SW 1271 (cell line): ENCODE measurements around the gene NELL1.

Source experiments
- DNase-seq, 2 experiments: peaks; one replicate each; lab custom pipeline; 2025; lab: John Stamatoyannopoulos, UW

NELL1 gene

DNA sequence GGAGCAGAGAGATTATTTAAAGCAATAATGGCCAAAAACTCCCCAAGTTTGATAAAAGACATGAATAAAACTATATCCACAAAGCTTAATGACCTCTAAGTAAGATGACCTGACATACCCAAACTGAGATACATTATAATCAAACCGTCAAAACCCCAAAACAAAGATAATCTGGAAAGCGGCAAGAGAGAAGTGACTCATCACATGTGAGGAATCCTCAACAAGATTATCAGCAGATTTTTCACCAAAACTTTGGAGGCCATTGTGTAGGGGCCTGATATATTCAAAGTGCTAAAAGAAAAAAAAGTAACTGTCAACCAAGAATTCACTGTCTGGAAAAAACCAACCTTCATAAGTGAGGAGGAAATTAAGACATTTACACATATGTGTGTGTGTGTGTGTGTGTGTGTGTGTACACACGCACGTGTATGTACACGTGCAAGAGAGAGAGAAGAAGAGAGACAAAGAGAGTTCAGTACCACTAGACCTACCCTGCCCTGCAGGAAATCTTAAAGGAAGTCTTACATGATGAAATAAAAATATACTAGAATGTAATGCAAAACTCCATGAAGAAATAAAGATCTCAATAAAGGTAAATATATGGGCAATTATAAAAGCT lies 752.4 kb downstream of the NELL1 start:
- DNase-seq: no peak

- no peak for DNase-seq
These were observed 757.5 kb downstream of the NELL1 start for GRCh38 chr11:21426931-21427330.

DNA sequence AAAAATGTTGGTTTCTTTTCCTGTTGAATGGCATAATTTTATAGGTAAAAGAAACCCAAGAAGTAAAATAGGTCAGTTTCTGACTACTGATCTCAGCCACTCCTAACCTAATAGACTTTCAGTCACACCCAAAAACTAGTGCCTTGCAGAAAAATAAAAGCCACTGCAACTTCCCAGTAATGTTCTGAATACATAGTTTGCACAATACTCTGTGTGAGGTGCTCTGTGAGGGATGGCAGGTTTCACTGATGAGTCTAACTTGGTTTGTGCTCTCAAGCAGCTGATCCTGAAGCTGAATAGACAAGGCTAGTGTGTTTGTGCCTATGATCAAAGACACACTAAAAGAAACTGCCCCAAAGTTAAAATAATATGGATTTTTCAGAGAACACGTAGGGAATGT lies 758.3 kb downstream of the NELL1 start:
- no peak for DNase-seq

GRCh38 chr11:21428796-21429195 lies 759.4 kb downstream of the NELL1 start:
- DNase-seq: no peak

DNA sequence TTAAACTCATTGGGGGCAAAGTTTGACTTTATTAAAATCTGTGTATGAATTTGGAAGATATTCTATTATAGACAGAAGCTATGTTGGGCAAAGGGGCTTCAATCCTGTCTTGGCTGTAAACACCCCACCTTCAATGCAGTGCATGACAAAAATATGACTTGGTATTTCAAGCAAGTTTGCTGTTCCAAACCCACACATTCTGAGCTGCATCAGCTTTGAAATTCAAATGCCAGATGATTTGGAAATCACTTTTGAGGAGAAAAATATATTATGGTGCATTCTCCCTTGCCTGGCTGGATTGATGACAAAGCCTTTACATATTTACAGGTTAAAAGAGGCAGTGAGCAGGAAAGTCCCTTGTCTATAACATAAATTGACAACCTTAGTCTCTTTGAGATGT lies 760.0 kb downstream of the NELL1 start:
- DNase-seq: no peak

GRCh38 chr11:21430537-21430936 lies 761.2 kb downstream of the NELL1 start:
- DNase-seq: no peak

DNA sequence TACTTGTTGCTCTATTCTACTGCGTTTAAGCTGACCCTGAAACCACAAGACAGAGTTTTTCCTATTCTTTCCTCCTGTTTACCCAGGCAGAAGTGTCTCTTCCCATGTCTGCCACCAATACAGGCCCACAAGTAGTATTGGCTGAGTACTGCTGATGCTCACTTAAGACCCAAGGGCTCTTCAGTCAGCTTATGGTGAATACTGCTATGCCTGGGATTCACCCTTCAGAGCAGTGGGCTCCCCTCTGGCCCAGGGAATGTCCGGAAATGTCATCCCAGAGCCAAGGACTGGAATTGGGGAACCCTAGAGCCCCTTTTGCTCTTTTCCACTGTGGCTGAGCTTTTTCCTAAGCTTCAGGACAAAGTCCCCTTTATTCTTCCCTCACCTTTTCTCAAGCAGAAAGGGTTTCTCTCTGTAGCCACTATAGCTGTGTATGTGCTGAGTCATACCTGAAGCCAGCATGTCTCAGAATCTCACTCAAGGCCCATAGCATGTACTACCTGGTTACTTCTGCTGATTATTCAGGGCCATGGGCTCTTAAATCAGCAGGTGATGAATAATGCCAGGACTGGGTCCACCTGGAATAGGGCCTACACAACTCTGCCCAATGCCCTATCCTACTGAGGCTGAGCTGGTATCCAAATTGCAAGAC lies 777.7 kb downstream of the NELL1 start:
- no peak for DNase-seq

DNA sequence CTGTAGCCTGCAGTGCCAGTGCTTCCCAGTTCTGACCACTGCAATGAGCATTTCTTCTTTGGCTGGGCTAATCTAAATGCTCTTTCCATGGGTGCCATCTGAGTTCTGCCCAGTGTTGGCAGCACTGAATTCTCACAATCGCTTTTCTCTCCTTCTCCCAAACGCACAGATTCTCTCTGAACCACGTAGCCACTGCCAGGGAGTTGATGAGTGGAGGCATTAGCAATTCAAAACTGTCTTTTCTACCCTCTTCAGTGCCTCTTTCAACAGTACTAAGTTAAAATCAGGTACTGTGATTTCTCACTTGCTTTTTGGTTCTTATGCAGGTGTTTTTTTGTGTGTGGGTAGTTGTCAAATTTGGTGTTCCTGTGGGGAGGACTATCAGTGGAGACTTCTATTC lies 778.5 kb downstream of the NELL1 start:
- DNase-seq: no peak

- DNase-seq: no peak
These were observed 786.8 kb downstream of the NELL1 start for GRCh38 chr11:21456186-21456585.

- no peak for DNase-seq
These were observed 790.7 kb downstream of the NELL1 start for GRCh38 chr11:21460082-21460481.

DNA sequence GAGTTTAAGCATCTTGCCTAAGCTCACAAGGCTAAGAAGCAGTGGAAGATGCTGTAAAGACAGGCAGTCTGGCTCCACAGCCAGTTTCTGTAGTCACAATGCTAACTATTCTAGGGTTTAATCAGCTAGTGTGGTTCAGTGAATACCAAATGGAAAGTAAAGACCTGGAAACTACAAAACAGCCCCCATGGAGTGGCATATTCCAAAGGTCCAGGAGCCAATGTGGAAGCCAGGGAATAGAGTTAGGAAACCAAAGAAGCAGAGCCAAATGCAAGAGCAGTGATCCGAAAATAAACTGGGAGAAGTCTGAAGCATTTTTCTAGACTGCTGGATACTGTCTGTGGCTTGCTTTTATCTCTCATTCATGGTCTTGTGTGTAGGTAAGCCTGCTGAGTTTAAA lies 792.3 kb downstream of the NELL1 start:
- DNase-seq: no peak

DNA sequence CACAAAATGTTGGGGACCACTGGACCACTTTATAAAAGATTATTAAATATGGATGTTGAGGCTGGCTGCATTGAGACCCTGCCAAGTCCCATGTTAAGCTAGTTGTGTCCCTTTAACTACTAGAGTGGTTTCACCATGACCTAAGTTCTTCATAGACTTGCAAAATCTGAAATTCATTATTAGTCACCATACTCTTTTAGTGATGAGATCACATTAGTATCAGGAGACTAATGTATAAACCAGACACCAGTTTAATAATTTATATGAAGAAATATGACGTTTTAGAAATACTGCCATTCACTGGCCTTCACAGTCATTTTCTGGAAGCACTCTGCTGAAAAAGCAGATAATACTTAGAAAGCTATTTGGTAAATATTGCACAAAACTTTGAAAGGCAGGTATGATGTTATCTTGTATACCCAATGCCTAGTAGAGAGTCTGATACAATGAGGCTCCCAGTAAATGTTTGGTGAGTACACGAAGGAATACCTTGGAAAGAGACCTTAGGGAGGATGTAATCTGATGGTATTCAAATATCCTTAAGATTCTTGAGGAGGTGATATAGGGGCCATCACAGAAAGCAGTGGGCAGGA lies 795.3 kb downstream of the NELL1 start:
- no peak for DNase-seq

- DNase-seq: no peak
These were observed 795.8 kb downstream of the NELL1 start for GRCh38 chr11:21465203-21465602.

DNA sequence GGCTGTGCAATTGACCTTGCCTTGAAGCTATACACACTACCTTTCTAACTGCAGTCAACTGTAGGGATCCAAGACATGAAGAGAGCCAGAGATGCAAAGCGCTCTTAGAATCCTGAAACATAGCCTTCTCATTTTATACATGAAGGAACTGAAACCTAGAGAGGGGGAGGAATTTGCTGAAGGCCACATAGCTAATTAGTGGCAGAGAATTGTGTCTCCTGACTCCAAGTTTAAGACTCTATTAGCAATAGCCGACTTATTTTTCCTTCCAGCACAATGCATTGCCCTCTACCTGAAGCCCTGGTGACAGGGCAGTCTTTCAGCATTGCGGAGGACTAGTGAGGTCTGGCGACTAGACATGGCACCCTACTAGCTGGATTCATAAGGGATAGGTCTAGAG lies 796.5 kb downstream of the NELL1 start:
- DNase-seq: no peak

GRCh38 chr11:21470521-21470920 lies 801.1 kb downstream of the NELL1 start:
- no peak for DNase-seq

DNA sequence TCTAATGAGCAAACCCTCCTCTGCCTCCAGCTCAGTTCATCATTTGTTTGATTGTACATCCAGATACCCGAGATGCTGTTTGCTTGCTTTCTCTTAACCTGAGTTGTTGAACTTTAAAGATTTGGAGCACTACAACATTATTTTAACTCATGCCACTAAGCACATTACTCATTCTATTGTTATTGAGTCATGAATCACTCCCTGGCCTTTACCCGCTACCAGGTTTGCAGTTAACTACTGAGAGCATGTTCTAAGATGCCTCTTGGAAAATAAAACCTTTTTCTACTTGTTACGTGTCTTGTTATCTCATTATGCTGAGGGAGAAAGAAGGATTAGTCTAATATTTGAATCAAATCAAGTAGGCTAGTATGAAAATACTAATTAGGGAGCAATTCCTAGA lies 802.9 kb downstream of the NELL1 start:
- DNase-seq: no peak

DNA sequence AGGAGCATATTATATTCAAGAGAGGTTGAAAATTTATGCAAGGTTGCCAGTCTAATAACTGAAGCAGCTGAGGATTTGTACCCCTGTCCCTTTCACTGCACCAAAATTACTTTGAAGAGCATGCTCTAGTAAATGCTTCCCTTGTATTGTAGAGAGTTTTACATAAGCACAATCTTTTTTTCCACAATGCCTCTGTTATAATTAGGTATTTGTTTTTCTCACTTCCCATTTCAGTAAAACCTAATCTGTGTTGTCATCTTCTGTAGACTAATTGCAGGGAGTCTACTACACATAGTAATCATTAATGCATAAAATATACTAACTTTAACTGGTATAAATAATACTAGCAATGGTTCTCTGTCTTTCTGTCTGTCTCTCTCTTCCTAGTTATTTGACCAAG lies 805.1 kb downstream of the NELL1 start:
- DNase-seq: no peak

GRCh38 chr11:21475276-21475675 lies 805.9 kb downstream of the NELL1 start:
- DNase-seq: no peak

DNA sequence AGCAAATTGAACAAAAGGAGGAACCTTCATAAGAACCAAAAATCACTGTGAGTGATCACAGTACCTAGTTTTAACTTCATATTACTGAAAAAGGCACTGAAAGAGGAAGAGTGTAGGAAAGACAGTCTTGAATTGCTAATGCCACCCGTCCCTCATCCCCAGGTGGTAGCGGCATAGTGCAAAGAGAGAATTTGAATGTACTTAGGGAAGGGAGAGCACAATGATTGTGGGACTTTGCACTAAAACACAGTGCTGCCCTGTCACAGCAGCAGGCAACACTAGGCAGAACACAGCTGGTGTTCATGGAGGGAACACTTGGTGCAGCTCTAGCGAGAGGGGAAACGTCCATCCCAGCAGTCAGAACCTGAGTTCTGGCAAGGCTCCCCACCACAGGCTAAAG lies 807.2 kb downstream of the NELL1 start:
- DNase-seq: no peak

DNA sequence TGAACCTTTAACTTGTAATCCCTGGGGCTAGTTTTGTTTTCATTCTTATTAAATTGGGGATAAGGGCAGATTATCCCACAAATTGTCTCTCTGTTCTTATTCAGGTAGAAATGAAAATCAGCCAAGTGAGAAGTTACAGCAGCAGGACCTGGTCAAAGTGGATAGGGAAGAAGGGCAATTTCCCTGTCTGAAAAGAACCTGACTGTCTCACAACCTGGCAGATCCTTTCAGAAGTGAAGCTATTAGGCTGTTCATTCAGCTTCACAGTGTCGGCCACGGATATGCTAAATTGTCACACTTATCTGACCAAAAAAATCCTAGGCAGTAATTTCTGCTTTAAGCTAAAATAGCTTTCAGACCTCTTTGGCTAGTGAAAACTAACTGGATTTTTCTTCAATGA lies 810.9 kb downstream of the NELL1 start:
- no peak for DNase-seq

DNA sequence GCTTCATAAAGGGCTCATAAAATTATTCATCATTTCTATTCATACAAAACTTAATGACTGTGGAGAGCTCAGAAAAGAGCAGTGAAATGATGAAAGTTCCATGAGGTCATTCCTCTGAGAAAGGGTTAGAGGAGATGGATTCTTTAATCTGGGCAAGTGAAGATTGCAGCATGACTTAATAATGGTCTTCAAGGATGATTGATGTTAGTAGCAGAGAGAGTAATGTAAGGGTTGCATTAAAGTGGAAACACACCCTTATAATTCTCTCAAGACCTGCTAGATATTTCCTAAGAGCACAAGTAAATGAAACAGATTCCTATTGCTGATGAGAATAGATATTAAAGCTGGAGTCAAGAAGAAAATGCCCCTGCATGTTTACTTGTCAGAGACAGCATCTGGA lies 811.9 kb downstream of the NELL1 start:
- no peak for DNase-seq

DNA sequence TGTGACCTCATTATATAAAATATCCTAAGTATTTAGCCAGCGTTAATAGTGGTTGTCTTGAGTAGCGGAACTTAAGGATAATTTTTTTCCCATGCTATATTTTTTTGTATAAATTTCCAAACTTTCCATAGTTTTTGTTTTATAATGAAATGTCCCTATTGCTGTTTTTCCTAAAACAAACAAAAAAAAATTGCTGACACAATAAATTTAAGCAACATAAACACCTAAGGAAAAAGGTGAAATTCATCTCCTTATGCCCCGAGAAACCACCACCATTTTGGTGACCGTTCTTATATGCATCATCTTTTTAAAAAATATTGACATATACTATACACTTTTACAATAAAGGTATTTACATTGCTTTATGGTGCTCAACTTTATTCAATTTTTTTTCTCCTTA lies 814.7 kb downstream of the NELL1 start:
- DNase-seq: no peak

- DNase-seq: no peak
These were observed 815.6 kb downstream of the NELL1 start for GRCh38 chr11:21485006-21485405.

DNA sequence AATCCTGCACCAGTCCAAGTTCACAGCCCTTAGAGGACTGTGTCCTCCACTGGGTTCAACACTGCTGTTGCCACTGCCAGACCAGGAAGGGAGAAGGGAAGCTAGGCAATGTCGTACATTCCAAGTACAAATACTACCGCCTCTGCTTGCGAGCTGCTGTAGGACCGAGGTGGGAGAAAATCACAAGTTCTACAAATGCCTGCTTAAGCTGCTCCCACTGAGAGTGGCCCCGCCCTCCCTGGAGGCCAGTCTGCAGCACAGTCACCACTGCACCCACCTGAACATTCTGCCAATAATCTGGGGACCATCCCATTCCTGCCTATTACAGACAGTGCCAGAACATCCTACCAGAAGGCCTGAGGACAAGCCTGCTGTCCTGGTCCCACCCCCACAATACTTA lies 816.0 kb downstream of the NELL1 start:
- no peak for DNase-seq
